B cell (primary cell): ENCODE results near the gene LRRC4B. TPM values are rescaled to one million over a fixed set of nuclear protein-coding genes. Genes with fewer than 3 reads are reported as not detected.
A peak's percentile ranks its signal among the peaks of the same experiment; 100 is the strongest.

Source experiments
- ATAC-seq: fragments of 200-7000 bp; cut with Tn5 transposase; one replicate; pipeline ENCODE4 v1.10.0; 2021; ENCODE audit warnings: low read depth, mild to moderate bottlenecking, moderate number of reproducible peaks, moderate library complexity
- CTCF ChIA-PET: fragments of 350-600 bp; sonication (Branson Sonifier 250); formaldehyde crosslinking; loops from one replicate; lab custom pipeline; 2021; ENCODE audit warnings: antibody characterized with exemption, inconsistent platforms; lab: Charles Lee
- POLR2A ChIA-PET: fragments of 350-600 bp; sonication (Branson Sonifier 250); formaldehyde crosslinking; loops from one replicate; lab custom pipeline; 2021; ENCODE audit warnings: antibody characterized with exemption; lab: Charles Lee
- DNase-seq: peaks from one replicate; pipeline ENCODE4 v3.0.0; 2013
- H2AFZ ChIP-seq: 2 replicates; pipeline ENCODE4 v1.6.1; 2012; ENCODE audit warnings: mild to moderate bottlenecking, low read depth, low read length; ENCODE audit not compliant: insufficient read depth, poor library complexity, severe bottlenecking
- H3K27ac ChIP-seq, 2 donors: 1 replicate in 1 of 2; 2 replicates in 1 of 2; pipeline ENCODE4 v1.5.1; 2012 to 2013; ENCODE audit warnings: low read length in 2 of 2, mild to moderate bottlenecking in 2 of 2, moderate library complexity in 1 of 2
- H3K27me3 ChIP-seq, 4 experiments: fragments of 200-600 bp in 1 of 4; sonication (generic) in 1 of 4; replicated peaks in 1 of 4; 1 replicate in 2 of 4; 2 replicates in 2 of 4; pipeline versions ENCODE4 v1.6.1 to v1.7.0; 2013 to 2016; ENCODE audit warnings: low read length in 3 of 4, mild to moderate bottlenecking in 2 of 4, mixed read lengths in 1 of 4, moderate library complexity in 1 of 4; ENCODE audit not compliant: insufficient read depth in 4 of 4, control insufficient read depth in 3 of 4; ENCODE audit errors: control extremely low read depth in 1 of 4
- H3K36me3 ChIP-seq, 2 experiments: replicated peaks in 1 of 2; 1 replicate in 1 of 2; 2 replicates in 1 of 2; pipeline versions ENCODE4 v1.6.1 to v1.7.1; 2013; ENCODE audit warnings: low read length in 1 of 2; ENCODE audit not compliant: insufficient read depth in 2 of 2, control insufficient read depth in 1 of 2; ENCODE audit errors: control extremely low read depth in 1 of 2, extremely low read depth in 1 of 2
- H3K4me1 ChIP-seq, 2 donors: fragments of 200-600 bp in 1 of 2; sonication (generic) in 1 of 2; 1 replicate in 1 of 2; 2 replicates in 1 of 2; pipeline versions ENCODE4 v1.5.1 to v1.6.1; 2013 to 2017; ENCODE audit warnings: low read length in 2 of 2; ENCODE audit not compliant: control insufficient read depth in 2 of 2, insufficient read depth in 2 of 2
- H3K4me2 ChIP-seq: replicated peaks from 2 replicates; pipeline ENCODE3; 2012; ENCODE audit warnings: mild to moderate bottlenecking, low read depth, low read length; ENCODE audit not compliant: poor library complexity, severe bottlenecking
- H3K4me3 ChIP-seq, 5 experiments: fragments of 200-600 bp in 1 of 5; sonication (generic) in 1 of 5; 1 replicate in 3 of 5; 2 replicates in 2 of 5; pipeline versions ENCODE4 v1.5.1 to v1.7.0; 2011 to 2016; ENCODE audit warnings: low read length in 4 of 5, mild to moderate bottlenecking in 4 of 5, low read depth in 2 of 5, control low read depth in 1 of 5, moderate library complexity in 1 of 5; ENCODE audit not compliant: insufficient read depth in 1 of 5; ENCODE audit errors: control extremely low read depth in 1 of 5, extremely low read depth in 1 of 5
- H3K79me2 ChIP-seq: fragments of 200-600 bp; sonication (generic); one replicate; pipeline ENCODE4 v1.6.0; 2016; ENCODE audit warnings: low read length; ENCODE audit not compliant: control insufficient read depth, insufficient read depth
- H3K9ac ChIP-seq: fragments of 200-600 bp; sonication (generic); 2 replicates; pipeline ENCODE4 v1.6.1; 2017; ENCODE audit warnings: mild to moderate bottlenecking, low read length, moderate library complexity
- H3K9me3 ChIP-seq, 3 donors: one replicate each; pipeline versions ENCODE4 v1.6.1 to v1.7.1; 2013; ENCODE audit warnings: low read length in 2 of 3; ENCODE audit not compliant: control insufficient read depth in 2 of 3, insufficient read depth in 1 of 3; ENCODE audit errors: control extremely low read depth in 1 of 3
- H4K20me1 ChIP-seq: 2 replicates; pipeline ENCODE4 v1.6.0; 2012; ENCODE audit warnings: mild to moderate bottlenecking, low read length; ENCODE audit not compliant: insufficient read depth, control insufficient read depth, poor library complexity, severe bottlenecking
- H3K27ac Mint-ChIP-seq: one replicate; pipeline ENCODE4 v1.8.0; 2021; ENCODE audit warnings: mixed read lengths
- H3K27me3 Mint-ChIP-seq: one replicate; pipeline ENCODE4 v1.8.0; 2021; ENCODE audit warnings: mixed read lengths
- H3K4me1 Mint-ChIP-seq: one replicate; pipeline ENCODE4 v1.8.0; 2021; ENCODE audit warnings: mixed read lengths
- H3K4me3 Mint-ChIP-seq: one replicate; pipeline ENCODE4 v1.8.0; 2021; ENCODE audit warnings: mixed read lengths
- H3K9me3 Mint-ChIP-seq: one replicate; pipeline ENCODE4 v1.8.0; 2022; ENCODE audit warnings: mixed read lengths; ENCODE audit not compliant: insufficient read depth
- EZH2 ChIP-seq: IDR thresholded peaks from 2 replicates; pipeline ENCODE4 v1.6.1; 2012; ENCODE audit warnings: borderline replicate concordance, low read depth, mild to moderate bottlenecking, moderate library complexity, low read length; ENCODE audit not compliant: insufficient read depth, poor library complexity, severe bottlenecking
- WGBS: methylation state at CpG from one replicate; pipeline ENCODE4 v1.1.5; 2013; ENCODE audit warnings: missing lambda C conversion rate; ENCODE audit not compliant: insufficient coverage; 5-methylcytosine and 5-hydroxymethylcytosine counted together
- intact Hi-C: fragments of 100-400 bp; cut with micrococcal nuclease; formaldehyde crosslinking; loops from one replicate; pipeline ENCODE4 v1.10.0; 2022
- polyA plus RNA-seq: library from polyadenylated mRNA; depleted of rRNA; stranded (reverse); fragments of >200 nt; gene quantifications from 2 replicates; pipeline ENCODE4 v1.2.3, GENCODE V29; 2012
- total RNA-seq, 2 donors: library from RNA; stranded (reverse); fragments of 120-200 nt in 1 of 2; gene quantifications; 1 replicate in 1 of 2; 2 replicates in 1 of 2; pipeline versions ENCODE4 v1.2.3 to v1.2.4, GENCODE V29; 2013 to 2022
- TF ChIP-seq, protein P1 (sequence below): fragments of 200-600 bp; IDR thresholded peaks from one replicate; pipeline ENCODE4 v1.8.0; 2022; ENCODE audit warnings: antibody characterized with exemption, mild to moderate bottlenecking

LRRC4B gene
- total and polyA plus RNA-seq, 2 donors (not counting 1 experiment from before 2014, with no cell fraction given), result 0.03 TPM; not detected in 1

DNA sequence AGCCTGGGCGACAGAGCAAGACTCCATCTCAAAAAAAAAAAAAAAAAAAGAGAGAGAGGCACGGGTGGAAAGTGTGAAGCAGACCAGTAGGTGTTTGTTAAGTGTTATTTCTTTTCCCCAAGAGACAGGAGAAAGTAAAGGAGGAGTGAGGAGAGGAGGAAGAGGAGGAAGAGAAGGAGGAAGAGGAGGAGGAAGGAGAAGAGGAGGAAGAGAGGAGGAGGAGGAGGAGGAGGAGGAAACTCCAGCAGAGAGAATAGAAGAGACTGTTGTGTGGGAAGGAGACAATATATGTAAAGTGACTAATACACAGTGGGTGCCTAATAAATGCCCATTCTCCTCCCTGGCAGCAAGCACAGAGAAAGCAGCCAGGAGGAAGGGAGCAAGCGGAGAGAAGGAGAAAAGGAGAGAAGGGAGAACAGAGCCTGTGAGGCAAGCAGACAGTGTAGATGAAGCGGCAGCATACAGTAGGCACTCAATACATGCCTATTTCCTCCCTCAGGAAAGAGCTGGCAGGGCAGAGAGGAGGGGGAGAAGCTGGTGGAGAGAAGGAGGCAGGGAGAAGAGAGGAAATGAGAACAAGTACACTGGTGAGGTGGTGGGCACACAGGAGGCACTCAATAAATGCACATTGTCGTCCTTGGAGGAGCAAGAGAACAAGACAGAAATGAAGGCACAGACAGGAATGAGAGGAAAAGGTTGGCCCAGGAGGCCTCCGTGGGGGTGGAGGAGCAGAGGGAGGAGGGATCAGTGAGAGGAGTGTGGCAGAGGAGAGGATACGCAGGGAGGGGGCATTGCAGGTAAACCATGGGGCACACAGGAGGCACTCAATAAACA, 73.8 kb downstream of the LRRC4B start:
- 71% methylated on average over 2 of the region's 7 CpGs for WGBS
- POLR2A ChIA-PET, result no interaction called here
- Mint-ChIP-seq H3K9me3 (no peaks in the 10 kb centered on the region), H3K27ac (peak overlapping the region; percentile 37), H3K4me3 (no peak overlapping the region), H3K4me1 (peaks cover 23% of the 10 kb centered on the region), H3K27me3 (no peaks in the 10 kb centered on the region)
- ATAC-seq (no peak), DNase-seq (no peak)
- H3K27ac ChIP-seq, result no peak overlapping the region
- intact Hi-C loops, result no loop called here
- H3K79me2 ChIP-seq, result no peaks in the 10 kb centered on the region
- peaks cover 12% of the 10 kb centered on the region in 2 donors for H3K4me1 ChIP-seq
- H3K4me2 ChIP-seq, result no peak overlapping the region
- no peak overlapping the region for H2AFZ ChIP-seq
- TF ChIP-seq, protein P1, sequence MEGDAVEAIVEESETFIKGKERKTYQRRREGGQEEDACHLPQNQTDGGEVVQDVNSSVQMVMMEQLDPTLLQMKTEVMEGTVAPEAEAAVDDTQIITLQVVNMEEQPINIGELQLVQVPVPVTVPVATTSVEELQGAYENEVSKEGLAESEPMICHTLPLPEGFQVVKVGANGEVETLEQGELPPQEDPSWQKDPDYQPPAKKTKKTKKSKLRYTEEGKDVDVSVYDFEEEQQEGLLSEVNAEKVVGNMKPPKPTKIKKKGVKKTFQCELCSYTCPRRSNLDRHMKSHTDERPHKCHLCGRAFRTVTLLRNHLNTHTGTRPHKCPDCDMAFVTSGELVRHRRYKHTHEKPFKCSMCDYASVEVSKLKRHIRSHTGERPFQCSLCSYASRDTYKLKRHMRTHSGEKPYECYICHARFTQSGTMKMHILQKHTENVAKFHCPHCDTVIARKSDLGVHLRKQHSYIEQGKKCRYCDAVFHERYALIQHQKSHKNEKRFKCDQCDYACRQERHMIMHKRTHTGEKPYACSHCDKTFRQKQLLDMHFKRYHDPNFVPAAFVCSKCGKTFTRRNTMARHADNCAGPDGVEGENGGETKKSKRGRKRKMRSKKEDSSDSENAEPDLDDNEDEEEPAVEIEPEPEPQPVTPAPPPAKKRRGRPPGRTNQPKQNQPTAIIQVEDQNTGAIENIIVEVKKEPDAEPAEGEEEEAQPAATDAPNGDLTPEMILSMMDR, result no peak
- no peak for TF ChIP-seq EZH2
- CTCF ChIA-PET, result interaction anchor here (0.5 kb wide), 1 partner anchor 307 kb away, joined by 4 read pairs; no protein-coding TSS in a partner anchor
- no peaks in the 10 kb centered on the region for H4K20me1 ChIP-seq
- no peaks in the 10 kb centered on the region for H3K27me3 ChIP-seq
- H3K9me3 ChIP-seq, result peaks cover 0 to 8% (median 0%) of the 10 kb centered on the region in 3 donors
- no peak overlapping the region for H3K9ac ChIP-seq
- no peak overlapping the region for H3K4me3 ChIP-seq
- H3K36me3 ChIP-seq, result no peaks in the 10 kb centered on the region

DNA sequence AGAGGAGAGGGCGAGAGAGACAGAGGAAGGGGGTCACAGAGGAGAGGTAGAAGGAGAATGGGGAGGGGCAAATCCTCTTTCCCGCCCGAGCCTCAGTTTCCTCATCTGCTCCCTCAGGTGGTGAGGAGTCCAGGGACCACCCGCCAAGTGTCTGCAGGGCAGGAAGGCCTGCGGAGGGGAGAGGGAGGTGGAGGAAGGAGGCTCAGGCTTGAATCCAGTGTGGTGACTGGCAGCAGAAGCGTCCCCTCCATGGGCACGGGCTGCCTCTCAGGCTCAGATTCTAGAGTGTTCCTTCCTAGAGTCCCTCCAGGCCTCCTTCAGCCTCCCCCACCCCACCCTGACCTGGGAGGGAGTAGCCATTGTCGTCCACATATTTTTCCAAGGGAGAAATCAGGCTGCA, 75.1 kb downstream of the LRRC4B start:
- Histone ChIP-seq H3K36me3 (no peaks in the 10 kb centered on the region), H3K27ac (no peak overlapping the region), H3K4me3 (no peak overlapping the region), H2AFZ (no peak overlapping the region), H3K9me3 (peaks cover 0 to 5% (median 0%) of the 10 kb centered on the region in 3 donors), H3K9ac (no peak overlapping the region), H4K20me1 (no peaks in the 10 kb centered on the region), H3K4me2 (no peak overlapping the region), H3K79me2 (no peaks in the 10 kb centered on the region), H3K27me3 (no peaks in the 10 kb centered on the region), H3K4me1 (peaks cover 12% of the 10 kb centered on the region in 2 donors)
- H3K9me3 Mint-ChIP-seq, result no peaks in the 10 kb centered on the region
- DNase-seq, result no peak
- 96% methylated on average over 8 of the region's 8 CpGs for WGBS
- POLR2A ChIA-PET, result no interaction called here
- H3K27ac Mint-ChIP-seq, result no peak overlapping the region
- CTCF ChIA-PET, result no interaction called here
- H3K27me3 Mint-ChIP-seq, result no peaks in the 10 kb centered on the region
- peaks cover 24% of the 10 kb centered on the region for H3K4me1 Mint-ChIP-seq
- TF ChIP-seq EZH2, result no peak
- TF ChIP-seq, protein P1, result no peak
- intact Hi-C loops, result no loop called here
- no peak for ATAC-seq
- no peak overlapping the region for H3K4me3 Mint-ChIP-seq
